ENCODE results near the gene LRRC3C. TPM values are rescaled to one million over a fixed set of nuclear protein-coding genes. Genes with fewer than 3 reads are reported as not detected.

The LRRC3C gene, protein sequence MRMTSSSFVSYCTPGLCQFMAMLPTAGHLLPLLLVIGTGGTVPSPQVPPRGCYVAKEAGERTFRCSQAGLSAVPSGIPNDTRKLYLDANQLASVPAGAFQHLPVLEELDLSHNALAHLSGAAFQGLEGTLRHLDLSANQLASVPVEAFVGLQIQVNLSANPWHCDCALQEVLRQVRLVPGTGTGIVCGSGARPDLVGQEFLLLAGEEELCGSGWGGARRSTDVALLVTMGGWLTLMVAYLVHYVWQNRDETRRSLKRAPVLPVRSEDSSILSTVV
- total RNA-seq = 0.13 TPM in 1 of 2 replicates, not detected in the other

GRCh38 chr17:39927101-39927928 lies at the start of gene LRRC3C, which contains the start of gene ORMDL3:
TSS of gene LRRC3C (plus strand) at chr17:39927732. CDS start at chr17:39941524, 13,792 bp downstream.
TSS of gene ORMDL3 (minus strand) at chr17:39927601. CDS start at chr17:39924203, 3,398 bp downstream.

DNA sequence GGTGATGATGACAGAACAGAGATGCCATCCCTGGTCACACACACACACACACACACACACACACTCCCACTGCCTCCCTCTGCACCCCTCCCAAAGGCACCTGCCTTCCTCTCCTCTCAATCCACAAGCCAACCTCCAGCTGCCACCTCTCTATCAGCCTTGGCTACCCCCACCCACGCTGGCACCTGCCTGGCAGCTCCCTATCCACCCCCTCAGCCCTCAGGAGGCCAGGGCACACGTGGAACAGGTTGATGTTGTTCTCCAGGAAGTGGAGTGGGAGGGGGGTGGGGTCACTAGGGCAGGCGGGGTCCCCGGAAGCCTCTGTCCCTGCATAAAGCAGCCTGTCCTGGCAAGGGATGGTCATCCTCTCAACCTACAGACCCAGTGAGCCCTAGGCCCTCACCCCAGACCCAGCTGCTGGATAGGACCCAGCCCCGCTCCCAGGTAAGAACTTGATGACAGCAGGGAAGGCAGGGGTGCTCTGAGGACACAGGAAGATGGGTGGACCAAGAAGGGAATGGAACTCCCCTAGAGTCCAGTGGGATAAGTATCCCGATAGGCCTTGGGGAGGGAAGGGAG lies 35.2 kb downstream of the LRRC3C start, which contains the start of gene GSDMA:
Gene GSDMA, plus strand, starts transcription at position 363 of the 579 bp plus-strand sequence. CDS start 2,684 bp downstream, outside the sequence.

GRCh38 chr17:39980351-39981206 lies 53.0 kb downstream of the LRRC3C start, which contains the start of gene PSMD3:
TSS of gene PSMD3 (plus strand) at chr17:39980807. CDS start at chr17:39980971, 164 bp downstream.

Other genes with a start within 250 kb of the LRRC3C start
- gene PGAP3, start 239.7 kb upstream of the LRRC3C start, total RNA-seq = 4.9 and 20.9 TPM in 2 replicates
- gene ERBB2, start 227.7 kb upstream of the LRRC3C start, total RNA-seq = 45.1 and 86.2 TPM in 2 replicates
- gene MIEN1, start 197.2 kb upstream of the LRRC3C start, total RNA-seq = 40.1 and 55.7 TPM in 2 replicates
- gene GRB7, start 189.8 kb upstream of the LRRC3C start, total RNA-seq = 11.4 and 31.8 TPM in 2 replicates
- not detected in 2 replicates for gene IKZF3, start 63.4 kb upstream of the LRRC3C start, total RNA-seq
- not detected in 2 replicates for gene ZPBP2, start 59.5 kb upstream of the LRRC3C start, total RNA-seq
- 0.65 and 1.1 TPM in 2 replicates for gene GSDMB, start 9.1 kb upstream of the LRRC3C start, total RNA-seq
- gene ORMDL3, start 131 bp upstream of the LRRC3C start, total RNA-seq = 34.9 and 39.0 TPM in 2 replicates
- not detected in 2 replicates for gene GSDMA, start 35.3 kb downstream of the LRRC3C start, total RNA-seq
- gene PSMD3, start 53.1 kb downstream of the LRRC3C start, total RNA-seq = 120 and 196 TPM in 2 replicates
- not detected in 2 replicates for gene CSF3, start 87.7 kb downstream of the LRRC3C start, total RNA-seq
- gene MED24, start 126.7 kb downstream of the LRRC3C start, total RNA-seq = 93.0 and 95.7 TPM in 2 replicates
- 9.5 and 27.9 TPM in 2 replicates for gene THRA, start 135.2 kb downstream of the LRRC3C start, total RNA-seq
- 2.1 and 4.6 TPM in 2 replicates for gene NR1D1, start 172.9 kb downstream of the LRRC3C start, total RNA-seq
- gene MSL1, start 194.2 kb downstream of the LRRC3C start, total RNA-seq = 32.4 and 34.4 TPM in 2 replicates
- 24.2 and 26.6 TPM in 2 replicates for gene CASC3, start 212.8 kb downstream of the LRRC3C start, total RNA-seq
- gene RAPGEFL1, start 249.7 kb downstream of the LRRC3C start, total RNA-seq = 1.8 and 3.4 TPM in 2 replicates